Common myeloid progenitor, CD34-positive (primary cell): Measurements from ENCODE around the gene OPCML.

ENCODE experiments used
- CTCF ChIA-PET: fragments of 350-600 bp; sonication (Branson Sonifier 250); formaldehyde crosslinking; loops from one replicate; lab custom pipeline; 2021; ENCODE audit warnings: antibody characterized with exemption; lab: Charles Lee
- POLR2A ChIA-PET: fragments of 350-600 bp; sonication (Branson Sonifier 250); formaldehyde crosslinking; loops from one replicate; lab custom pipeline; 2021; ENCODE audit warnings: antibody characterized with exemption; lab: Charles Lee
- DNase-seq, 3 donors: peaks; one replicate each; pipeline versions ENCODE4 v3.0.0 to v3.0.0-alpha.2; 2013
- H3K27ac ChIP-seq, 2 experiments: 1 replicate in 1 of 2; 2 replicates in 1 of 2; pipeline ENCODE4 v1.7.0; 2013; ENCODE audit warnings: inconsistent platforms in 2 of 2, low read length in 2 of 2, mild to moderate bottlenecking in 2 of 2, low read depth in 1 of 2, moderate library complexity in 1 of 2; ENCODE audit not compliant: severe bottlenecking in 2 of 2, insufficient read depth in 1 of 2, poor library complexity in 1 of 2
- H3K27me3 ChIP-seq, 5 experiments: replicated peaks in 2 of 5; 1 replicate in 3 of 5; 2 replicates in 2 of 5; pipeline versions ENCODE4 v1.6.1 to v1.7.0; 2013; ENCODE audit warnings: low read length in 4 of 5, mild to moderate bottlenecking in 2 of 5, moderate library complexity in 2 of 5, inconsistent platforms in 1 of 5; ENCODE audit not compliant: insufficient read depth in 5 of 5, control insufficient read depth in 4 of 5
- H3K36me3 ChIP-seq, 4 experiments: 1 replicate in 2 of 4; 2 replicates in 2 of 4; pipeline versions ENCODE4 v1.6.1 to v1.7.0; 2013; ENCODE audit warnings: low read length in 3 of 4, control low read depth in 1 of 4, mild to moderate bottlenecking in 1 of 4; ENCODE audit not compliant: control insufficient read depth in 4 of 4, insufficient read depth in 4 of 4
- H3K4me1 ChIP-seq, 4 experiments: 1 replicate in 3 of 4; 2 replicates in 1 of 4; pipeline versions ENCODE4 v1.6.1 to v1.7.1; 2013; ENCODE audit warnings: low read length in 3 of 4, mild to moderate bottlenecking in 3 of 4, control low read depth in 1 of 4, inconsistent platforms in 1 of 4, moderate library complexity in 1 of 4; ENCODE audit not compliant: control insufficient read depth in 4 of 4, insufficient read depth in 4 of 4; ENCODE audit errors: control extremely low read depth in 1 of 4
- H3K4me3 ChIP-seq, 7 experiments: 1 replicate in 4 of 7; 2 replicates in 3 of 7; pipeline versions ENCODE4 v1.5.1 to v1.7.0; 2013; ENCODE audit warnings: mild to moderate bottlenecking in 7 of 7, low read length in 6 of 7, moderate library complexity in 6 of 7, inconsistent platforms in 2 of 7, low read depth in 2 of 7, control low read depth in 1 of 7; ENCODE audit not compliant: insufficient read depth in 4 of 7, control insufficient read depth in 1 of 7; ENCODE audit errors: extremely low read depth in 1 of 7
- H3K9me3 ChIP-seq, 5 experiments: 1 replicate in 4 of 5; 2 replicates in 1 of 5; pipeline versions ENCODE4 v1.6.1 to v1.7.1; 2013; ENCODE audit warnings: low read length in 4 of 5, mild to moderate bottlenecking in 2 of 5, inconsistent platforms in 1 of 5, low read depth in 1 of 5, moderate library complexity in 1 of 5; ENCODE audit not compliant: control insufficient read depth in 4 of 5, insufficient read depth in 2 of 5; ENCODE audit errors: control extremely low read depth in 1 of 5
- WGBS: methylation state at CpG from one replicate; pipeline ENCODE4 v1.1.5; 2013; ENCODE audit not compliant: insufficient coverage; 5-methylcytosine and 5-hydroxymethylcytosine counted together

The OPCML gene

GRCh38 chr11:133123366-133123765, 408.9 kb downstream of the OPCML start:
- Histone ChIP-seq H3K27me3 (peaks cover 0 to 4% (median 2%) of the 10 kb centered on the region in 5 experiments), H3K4me1 (peaks cover 0 to 8% (median 0%) of the 10 kb centered on the region in 4 experiments), H3K4me3 (no peak overlapping the region), H3K36me3 (no peaks in the 10 kb centered on the region), H3K9me3 (no peaks in the 10 kb centered on the region), H3K27ac (no peak overlapping the region)
- no peak for DNase-seq
- CTCF ChIA-PET, result interaction anchor here (1.8 kb wide), 1 partner anchor 11 kb away, joined by 5 read pairs; no protein-coding TSS in a partner anchor
- POLR2A ChIA-PET, result no interaction called here
- WGBS, result no CpG with 5 or more reads among the region's 7 CpGs

GRCh38 chr11:133122256-133122655, 410.0 kb downstream of the OPCML start:
- Histone ChIP-seq H3K36me3 (no peaks in the 10 kb centered on the region), H3K4me3 (no peak overlapping the region), H3K27me3 (peaks cover 0 to 3% (median 0%) of the 10 kb centered on the region in 5 experiments), H3K4me1 (peaks cover 0 to 8% (median 0%) of the 10 kb centered on the region in 4 experiments), H3K27ac (no peak overlapping the region), H3K9me3 (no peaks in the 10 kb centered on the region)
- ChIA-PET CTCF (interaction anchor here (0.8 kb wide), 1 partner anchor 12 kb away, joined by 3 read pairs; no protein-coding TSS in a partner anchor), POLR2A (no interaction called here)
- no CpG with 5 or more reads among the region's 3 CpGs for WGBS
- peak in 2 of 3 donors; percentile 36 to 42 for DNase-seq

- H3K27ac ChIP-seq, result no peak overlapping the region
- peaks cover 0 to 6% (median 0%) of the 10 kb centered on the region in 4 experiments for H3K4me1 ChIP-seq
- CTCF ChIA-PET, result interaction anchor here (1.1 kb wide), 1 partner anchor 15 kb away, joined by 3 read pairs; no protein-coding TSS in a partner anchor
- 89% methylated on average over 7 of the region's 7 CpGs for WGBS
- H3K4me3 ChIP-seq, result no peak overlapping the region
- no peak for DNase-seq
- no peaks in the 10 kb centered on the region for H3K9me3 ChIP-seq
- H3K27me3 ChIP-seq, result peaks cover 0 to 2% (median 0%) of the 10 kb centered on the region in 5 experiments
- POLR2A ChIA-PET, result no interaction called here
- no peaks in the 10 kb centered on the region for H3K36me3 ChIP-seq
These were observed 413.6 kb downstream of the OPCML start for GRCh38 chr11:133118563-133119268.

GRCh38 chr11:133115099-133115498, 417.2 kb downstream of the OPCML start:
- WGBS, result 84% methylated on average over 4 of the region's 7 CpGs
- Histone ChIP-seq H3K4me3 (no peak overlapping the region), H3K4me1 (no peaks in the 10 kb centered on the region), H3K27ac (no peak overlapping the region), H3K36me3 (no peaks in the 10 kb centered on the region), H3K27me3 (peaks cover 0 to 5% (median 2%) of the 10 kb centered on the region in 5 experiments), H3K9me3 (peaks cover 0 to 3% (median 0%) of the 10 kb centered on the region in 5 experiments)
- ChIA-PET POLR2A (no interaction called here), CTCF (no interaction called here)
- DNase-seq, result no peak

GRCh38 chr11:133107763-133108162, 424.5 kb downstream of the OPCML start:
- no peak overlapping the region for H3K4me3 ChIP-seq
- H3K9me3 ChIP-seq, result peaks cover 0 to 2% (median 0%) of the 10 kb centered on the region in 5 experiments
- no peak overlapping the region for H3K27ac ChIP-seq
- no peak for DNase-seq
- POLR2A ChIA-PET, result no interaction called here
- WGBS, result 96% methylated on average over 3 of the region's 3 CpGs
- CTCF ChIA-PET, result no interaction called here
- no peaks in the 10 kb centered on the region for H3K36me3 ChIP-seq
- no peaks in the 10 kb centered on the region for H3K4me1 ChIP-seq
- H3K27me3 ChIP-seq, result peaks cover 0 to 5% (median 0%) of the 10 kb centered on the region in 5 experiments

- Histone ChIP-seq H3K36me3 (no peaks in the 10 kb centered on the region), H3K27ac (no peak overlapping the region), H3K4me1 (no peaks in the 10 kb centered on the region), H3K9me3 (no peaks in the 10 kb centered on the region), H3K4me3 (no peak overlapping the region), H3K27me3 (peaks cover 0 to 3% (median 0%) of the 10 kb centered on the region in 5 experiments)
- peak in 1 of 3 donors; percentile 9 for DNase-seq
- CTCF ChIA-PET, result no interaction called here
- 97% methylated on average over 2 of the region's 4 CpGs for WGBS
- POLR2A ChIA-PET, result no interaction called here
These were observed 425.2 kb downstream of the OPCML start for GRCh38 chr11:133107136-133107535.

GRCh38 chr11:133106417-133106816, 425.9 kb downstream of the OPCML start:
- WGBS, result no CpG with 5 or more reads among the region's 1 CpG
- POLR2A ChIA-PET, result no interaction called here
- DNase-seq, result no peak

More at GRCh38 chr11:133106417-133106816, 425.9 kb downstream of the OPCML start:
- CTCF ChIA-PET, result no interaction called here
- Histone ChIP-seq H3K36me3 (no peaks in the 10 kb centered on the region), H3K4me1 (no peaks in the 10 kb centered on the region), H3K27me3 (no peaks in the 10 kb centered on the region), H3K9me3 (no peaks in the 10 kb centered on the region), H3K27ac (no peak overlapping the region), H3K4me3 (no peak overlapping the region)
